ENCODE results near the gene OPN5. TPM values are rescaled to one million over a fixed set of nuclear protein-coding genes. Genes with fewer than 3 reads are reported as not detected.

Gene OPN5
- total RNA-seq, result not detected in 2 replicates

GRCh38 chr6:47781732-47782131 is at the start of gene OPN5:
Gene OPN5, plus strand, starts transcription at chr6:47782032. Its CDS starts 35 bp downstream, at chr6:47782067.
- no peak for TF ChIP-seq CTCF (IDR thresholded peaks at IDR 0.05; ENCODE audit: insufficient read depth, low read depth, low read length)
- H3K4me3 ChIP-seq (ENCODE audit: low read depth, low read length), result no peak within 1 kb of the TSS
- DNase-seq (ENCODE audit: low read depth), result no peak

- TF ChIP-seq CTCF (IDR thresholded peaks at IDR 0.05; ENCODE audit: insufficient read depth, low read depth, low read length), result peak; percentile 42
- H3K4me3 ChIP-seq (ENCODE audit: low read depth, low read length), result no peak overlapping the region
- peak; percentile 25 for DNase-seq (ENCODE audit: low read depth)
These were observed 47.8 kb upstream of the OPN5 start for GRCh38 chr6:47733879-47734558.

GRCh38 chr6:47734831-47735481 is 46.9 kb upstream of the OPN5 start:
- no peak for TF ChIP-seq CTCF (IDR thresholded peaks at IDR 0.05; ENCODE audit: insufficient read depth, low read depth, low read length)
- no peak for DNase-seq (ENCODE audit: low read depth)
- H3K4me3 ChIP-seq (ENCODE audit: low read depth, low read length), result no peak overlapping the region

- no peak for TF ChIP-seq CTCF (IDR thresholded peaks at IDR 0.05; ENCODE audit: insufficient read depth, low read depth, low read length)
- no peak overlapping the region for H3K4me3 ChIP-seq (ENCODE audit: low read depth, low read length)
- no peak for DNase-seq (ENCODE audit: low read depth)
These were observed 45.6 kb upstream of the OPN5 start for GRCh38 chr6:47736083-47736700.

GRCh38 chr6:47737406-47737805 is 44.4 kb upstream of the OPN5 start:
- TF ChIP-seq CTCF (IDR thresholded peaks at IDR 0.05; ENCODE audit: insufficient read depth, low read depth, low read length), result no peak
- no peak for DNase-seq (ENCODE audit: low read depth)
- no peak overlapping the region for H3K4me3 ChIP-seq (ENCODE audit: low read depth, low read length)

GRCh38 chr6:47740714-47741113 is 41.1 kb upstream of the OPN5 start:
- DNase-seq (ENCODE audit: low read depth), result no peak
- no peak for TF ChIP-seq CTCF (IDR thresholded peaks at IDR 0.05; ENCODE audit: insufficient read depth, low read depth, low read length)
- H3K4me3 ChIP-seq (ENCODE audit: low read depth, low read length), result no peak overlapping the region

Measured in fibroblast of villous mesenchyme (primary cell).